NCI-H146 treated with DMSO at 0.1 percent for 48 hours (cell line): ENCODE measurements around the gene ROR1.

Experiments used
- DNase-seq: peaks from one replicate; lab custom pipeline; 2025; ENCODE audit not compliant: unreplicated experiment; lab: John Stamatoyannopoulos, UW

Gene ROR1

GRCh38 chr1:63928186-63929105 lies 154.6 kb downstream of the ROR1 start:
- no peak for DNase-seq

GRCh38 chr1:63929106-63929478 lies 155.3 kb downstream of the ROR1 start:
- DNase-seq: no peak

- DNase-seq: no peak
Measured at GRCh38 chr1:63931468-63931867, 157.7 kb downstream of the ROR1 start.

- no peak for DNase-seq
Measured at GRCh38 chr1:63934697-63935096, 160.9 kb downstream of the ROR1 start.

GRCh38 chr1:63935143-63935542 lies 161.3 kb downstream of the ROR1 start:
- DNase-seq: no peak

- no peak for DNase-seq
Measured at GRCh38 chr1:63935553-63935952, 161.7 kb downstream of the ROR1 start.

- no peak for DNase-seq
Measured at GRCh38 chr1:63936276-63936675, 162.5 kb downstream of the ROR1 start.

- DNase-seq: no peak
Measured at GRCh38 chr1:63936801-63937200, 163.0 kb downstream of the ROR1 start.

- DNase-seq: no peak
Measured at GRCh38 chr1:63937461-63938022, 163.7 kb downstream of the ROR1 start.

GRCh38 chr1:63940440-63940839 lies 166.6 kb downstream of the ROR1 start:
- no peak for DNase-seq

- DNase-seq: no peak
Measured at GRCh38 chr1:63943393-63943792, 169.6 kb downstream of the ROR1 start.

GRCh38 chr1:63945943-63946342 lies 172.1 kb downstream of the ROR1 start:
- DNase-seq: no peak

GRCh38 chr1:63946866-63947491 lies 173.2 kb downstream of the ROR1 start:
- DNase-seq: no peak

- no peak for DNase-seq
Measured at GRCh38 chr1:63947904-63948303, 174.1 kb downstream of the ROR1 start.

GRCh38 chr1:63950023-63950422 lies 176.2 kb downstream of the ROR1 start:
- DNase-seq: no peak

- no peak for DNase-seq
Measured at GRCh38 chr1:63951059-63951946, 177.5 kb downstream of the ROR1 start.

- DNase-seq: no peak
Measured at GRCh38 chr1:63954187-63954586, 180.4 kb downstream of the ROR1 start.

GRCh38 chr1:63955370-63956145 lies 181.7 kb downstream of the ROR1 start:
- no peak for DNase-seq

- DNase-seq: no peak
Measured at GRCh38 chr1:63958556-63958955, 184.7 kb downstream of the ROR1 start.

- DNase-seq: no peak
Measured at GRCh38 chr1:63960326-63960725, 186.5 kb downstream of the ROR1 start.
